Muscle layer of colon (tissue), 2 donors: ENCODE data around the gene C12orf57.

Experiments used
- H3K27ac ChIP-seq: one replicate; pipeline ENCODE4 v1.7.0; 2013; ENCODE audit warnings: low read depth, mild to moderate bottlenecking, low read length, moderate library complexity
- H3K27me3 ChIP-seq, 2 donors: one replicate each; pipeline ENCODE4 v1.7.0; 2013; ENCODE audit warnings: low read length in 2 of 2, mild to moderate bottlenecking in 2 of 2; ENCODE audit not compliant: insufficient read depth in 2 of 2, control insufficient read depth in 1 of 2
- H3K36me3 ChIP-seq: one replicate; pipeline ENCODE4 v1.7.0; 2013; ENCODE audit warnings: mild to moderate bottlenecking, low read length; ENCODE audit not compliant: insufficient read depth
- H3K4me1 ChIP-seq: one replicate; pipeline ENCODE4 v1.7.0; 2013; ENCODE audit warnings: mild to moderate bottlenecking, low read length; ENCODE audit not compliant: insufficient read depth
- H3K4me3 ChIP-seq, 2 donors: one replicate each; pipeline ENCODE4 v1.7.0; 2013; ENCODE audit warnings: low read length in 2 of 2, low read depth in 1 of 2, mild to moderate bottlenecking in 1 of 2, moderate library complexity in 1 of 2
- H3K9ac ChIP-seq: one replicate; pipeline ENCODE4 v1.7.0; 2013; ENCODE audit warnings: low read length
- H3K9me3 ChIP-seq: one replicate; pipeline ENCODE4 v1.7.0; 2013; ENCODE audit warnings: mild to moderate bottlenecking, low read length
- donor health status: abdominal sarcoma.
- donor health status: Adenocarcinoma of cecum.

C12orf57 gene

DNA sequence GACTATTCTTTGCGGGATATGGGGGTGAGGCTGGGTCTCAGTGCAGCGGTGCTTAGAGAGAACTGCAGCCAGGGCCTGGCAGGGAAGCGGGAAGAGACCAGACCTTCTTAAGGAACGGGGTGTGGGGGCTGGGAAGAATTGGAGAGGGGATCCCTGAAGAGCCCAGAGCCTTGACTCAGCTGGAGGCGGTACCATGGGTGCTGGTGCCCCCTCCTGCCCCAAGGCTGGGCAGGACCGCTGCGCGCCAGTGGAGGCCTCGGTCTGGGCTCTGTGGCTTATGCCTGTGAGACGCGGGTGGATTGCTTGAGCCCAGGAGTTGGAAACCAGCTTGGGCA, 1.5 kb upstream of the C12orf57 start:
- Histone ChIP-seq H3K27ac (peak overlapping the region; percentile 87), H3K9ac (peak overlapping the region; percentile 91), H3K4me1 (peaks cover 42% of the 10 kb centered on the region), H3K27me3 (no peaks in the 10 kb centered on the region), H3K36me3 (peaks cover 37% of the 10 kb centered on the region), H3K4me3 (no peak overlapping the region), H3K9me3 (no peaks in the 10 kb centered on the region)

DNA sequence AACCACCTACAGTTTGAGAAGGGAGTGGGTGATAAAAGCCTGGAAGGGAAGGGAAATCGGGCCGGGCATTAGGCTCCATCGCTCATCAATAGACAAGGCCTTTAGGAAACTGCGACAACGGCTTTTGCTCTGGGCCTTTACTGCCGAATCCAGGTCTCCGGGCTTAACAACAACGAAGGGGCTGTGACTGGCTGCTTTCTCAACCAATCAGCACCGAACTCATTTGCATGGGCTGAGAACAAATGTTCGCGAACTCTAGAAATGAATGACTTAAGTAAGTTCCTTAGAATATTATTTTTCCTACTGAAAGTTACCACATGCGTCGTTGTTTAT, 467 bp upstream of the C12orf57 start:
- Histone ChIP-seq H3K9me3 (no peaks in the 10 kb centered on the region), H3K36me3 (peaks cover 38% of the 10 kb centered on the region), H3K27ac (peak overlapping the region; percentile 87), H3K4me3 (peak overlapping the region in 1 of 2 donors; percentile 82), H3K4me1 (peaks cover 39% of the 10 kb centered on the region), H3K9ac (peak overlapping the region; percentile 91), H3K27me3 (no peaks in the 10 kb centered on the region)

GRCh38 chr12:6944381-6945186, 762 bp downstream of the C12orf57 start:
- Histone ChIP-seq H3K36me3 (peaks cover 38% of the 10 kb centered on the region), H3K27ac (peak overlapping the region; percentile 87), H3K9ac (peak overlapping the region; percentile 91), H3K4me3 (peak overlapping the region; percentile 51 to 82), H3K4me1 (peaks cover 28% of the 10 kb centered on the region), H3K27me3 (no peaks in the 10 kb centered on the region), H3K9me3 (no peaks in the 10 kb centered on the region)

- Histone ChIP-seq H3K9me3 (no peaks in the 10 kb centered on the region), H3K4me1 (peaks cover 28% of the 10 kb centered on the region), H3K9ac (no peak overlapping the region), H3K36me3 (peaks cover 33% of the 10 kb centered on the region), H3K27ac (peak overlapping the region; percentile 87), H3K27me3 (no peaks in the 10 kb centered on the region), H3K4me3 (no peak overlapping the region)
Measured at GRCh38 chr12:6945613-6946012, 1.8 kb downstream of the C12orf57 start.

DNA sequence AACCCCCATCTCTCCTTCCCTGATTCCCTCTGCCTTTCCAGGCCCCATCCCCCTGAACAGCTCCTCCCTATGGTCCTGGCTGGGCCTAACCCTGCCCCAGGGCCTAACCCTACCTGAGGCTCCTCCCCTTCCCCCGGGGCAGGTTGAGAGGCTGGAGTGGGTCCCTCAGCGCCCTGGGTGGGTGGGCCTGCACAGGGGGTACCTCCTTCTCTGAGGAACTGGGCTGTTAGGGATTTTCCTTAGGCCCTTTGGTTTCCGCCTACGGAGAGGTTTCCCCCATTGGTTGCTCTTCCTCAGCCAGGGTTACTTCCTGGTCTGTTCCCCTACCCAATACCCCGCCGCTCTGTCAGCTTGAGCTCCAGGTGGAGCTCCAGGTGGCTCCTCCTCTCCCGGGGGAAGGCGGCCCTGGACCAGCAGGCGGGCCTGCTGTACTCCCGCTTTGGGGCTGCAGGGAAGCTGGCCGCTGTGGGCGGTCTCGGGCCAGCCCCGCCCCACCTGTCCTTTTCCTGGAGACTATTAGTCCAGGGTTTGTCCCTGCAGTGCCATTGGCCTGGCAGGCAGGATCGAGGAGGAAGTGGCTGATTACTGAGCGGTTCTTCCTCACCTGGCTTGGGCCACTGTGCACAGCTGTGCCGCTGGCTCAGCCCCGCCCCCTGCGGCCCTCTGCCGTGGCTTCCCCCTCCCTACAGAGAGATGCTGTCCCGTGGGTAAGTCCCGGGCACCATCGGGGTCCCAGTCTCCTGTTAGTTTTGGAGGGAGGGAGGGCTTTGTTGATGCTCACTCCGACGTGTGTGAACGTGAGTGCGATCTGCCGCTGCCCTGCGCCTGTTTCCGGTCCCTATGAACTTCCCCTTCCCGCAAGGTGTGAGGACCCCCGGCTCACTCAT, 2.5 kb downstream of the C12orf57 start:
- Histone ChIP-seq H3K9ac (no peak overlapping the region), H3K36me3 (peaks cover 27% of the 10 kb centered on the region), H3K9me3 (no peaks in the 10 kb centered on the region), H3K27me3 (no peaks in the 10 kb centered on the region), H3K4me1 (peaks cover 28% of the 10 kb centered on the region), H3K27ac (no peak overlapping the region), H3K4me3 (no peak overlapping the region)

DNA sequence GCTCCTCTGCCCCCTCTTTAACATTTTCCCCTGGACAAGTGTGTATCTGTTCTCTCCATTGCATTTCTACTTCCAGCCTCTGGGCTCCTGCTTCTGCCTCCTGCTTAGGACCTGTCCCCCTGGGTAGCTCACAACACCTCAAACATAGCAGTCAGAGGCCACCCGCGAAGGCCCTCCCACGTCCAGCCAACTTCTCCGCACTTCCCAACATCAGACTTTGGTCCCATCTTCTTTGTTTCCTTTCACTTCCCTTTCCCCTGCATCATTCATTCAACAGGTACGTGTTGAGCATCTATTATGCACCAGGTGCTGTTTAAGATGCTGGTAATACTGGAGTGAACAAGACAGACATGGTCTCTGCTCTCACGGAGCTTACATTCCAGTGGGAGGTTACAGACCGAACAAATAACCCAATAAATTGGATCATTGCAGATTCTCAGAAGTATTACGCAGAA, 3.1 kb downstream of the C12orf57 start:
- Histone ChIP-seq H3K4me1 (peaks cover 28% of the 10 kb centered on the region), H3K36me3 (peaks cover 20% of the 10 kb centered on the region), H3K27ac (no peak overlapping the region), H3K9ac (no peak overlapping the region), H3K4me3 (no peak overlapping the region), H3K27me3 (no peaks in the 10 kb centered on the region), H3K9me3 (no peaks in the 10 kb centered on the region)

GRCh38 chr12:6947615-6948014, 3.8 kb downstream of the C12orf57 start:
- Histone ChIP-seq H3K27ac (no peak overlapping the region), H3K9me3 (no peaks in the 10 kb centered on the region), H3K9ac (no peak overlapping the region), H3K27me3 (no peaks in the 10 kb centered on the region), H3K36me3 (peaks cover 20% of the 10 kb centered on the region), H3K4me3 (no peak overlapping the region), H3K4me1 (peaks cover 23% of the 10 kb centered on the region)

DNA sequence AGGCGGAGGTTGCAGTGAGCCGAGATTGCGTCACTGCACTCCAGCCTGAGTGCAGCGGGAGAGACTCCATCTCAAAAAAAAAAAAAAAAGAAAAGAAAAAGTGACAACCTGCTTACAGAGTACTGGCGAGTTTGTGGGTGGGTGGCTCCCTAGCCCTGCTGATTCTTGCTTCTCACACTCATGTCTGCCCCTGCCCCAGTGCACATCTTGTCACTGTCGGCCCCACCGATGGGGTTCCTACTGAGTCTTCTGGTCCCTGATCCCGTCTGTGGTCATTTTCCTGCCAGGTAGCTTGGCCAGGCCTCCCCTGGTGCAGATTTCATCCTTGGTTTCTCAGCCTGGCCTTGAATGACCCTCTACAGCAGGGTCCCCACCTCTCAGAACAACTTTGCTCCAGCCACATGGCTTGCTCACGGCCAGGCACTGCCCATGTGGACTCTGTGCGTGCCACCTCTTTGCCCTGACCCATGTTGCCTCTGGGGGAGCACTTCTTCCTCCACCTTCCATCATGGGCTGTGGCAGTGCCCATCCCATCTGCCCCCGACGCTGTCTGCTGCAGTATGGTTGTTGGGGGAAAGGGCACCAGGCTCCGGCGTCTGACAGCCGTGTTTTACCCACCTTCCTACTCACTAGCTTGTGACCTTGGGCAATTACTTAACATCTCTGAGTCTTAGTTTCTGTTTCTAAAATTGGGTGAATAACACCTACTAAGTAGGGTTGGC, 5.2 kb downstream of the C12orf57 start:
- Histone ChIP-seq H3K36me3 (peaks cover 20% of the 10 kb centered on the region), H3K9ac (no peak overlapping the region), H3K4me1 (peaks cover 15% of the 10 kb centered on the region), H3K27ac (no peak overlapping the region), H3K4me3 (no peak overlapping the region), H3K27me3 (no peaks in the 10 kb centered on the region), H3K9me3 (no peaks in the 10 kb centered on the region)

DNA sequence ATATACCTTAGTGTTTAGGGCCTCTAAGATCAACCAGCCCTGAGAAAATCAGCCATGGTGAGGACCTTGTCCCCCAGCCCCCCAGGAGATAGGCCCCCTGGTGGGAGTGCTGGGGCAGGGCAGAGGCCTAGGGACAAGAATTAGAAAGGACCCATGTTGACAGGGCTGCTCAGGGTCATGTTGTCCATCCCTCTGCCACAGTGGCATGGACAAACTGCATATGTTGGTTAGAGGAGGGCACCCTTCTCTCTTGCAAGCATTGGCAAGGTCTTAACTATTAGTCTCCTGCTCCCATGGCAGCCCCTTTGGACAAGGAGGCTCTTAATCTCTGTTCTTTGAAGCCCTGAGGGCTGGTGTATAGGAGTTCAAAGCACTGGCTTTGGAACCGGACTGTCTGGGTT, 6.6 kb downstream of the C12orf57 start:
- Histone ChIP-seq H3K9ac (no peak overlapping the region), H3K9me3 (no peaks in the 10 kb centered on the region), H3K27me3 (no peaks in the 10 kb centered on the region), H3K36me3 (peaks cover 16% of the 10 kb centered on the region), H3K4me1 (peaks cover 14% of the 10 kb centered on the region), H3K27ac (no peak overlapping the region), H3K4me3 (no peak overlapping the region)

GRCh38 chr12:6950811-6951540, 7.2 kb downstream of the C12orf57 start, which contains the start of gene PTPN6:
PTPN6 (plus strand) TSS chr12:6951356; CDS start chr12:6951513, 157 bp downstream.
- no peak within 1 kb of the TSS for H3K27ac ChIP-seq
- H3K4me3 ChIP-seq: no peak within 1 kb of the TSS
- peaks cover 11% of the 10 kb centered on the region for H3K36me3 ChIP-seq

More at GRCh38 chr12:6950811-6951540, 7.2 kb downstream of the C12orf57 start, which contains the start of gene PTPN6:
- Histone ChIP-seq H3K27me3 (no peaks in the 10 kb centered on the region), H3K4me1 (peaks cover 10% of the 10 kb centered on the region), H3K9me3 (no peaks in the 10 kb centered on the region), H3K9ac (no peak within 1 kb of the TSS)
